Measurements from ENCODE around the gene PYGB.

PYGB gene

DNA sequence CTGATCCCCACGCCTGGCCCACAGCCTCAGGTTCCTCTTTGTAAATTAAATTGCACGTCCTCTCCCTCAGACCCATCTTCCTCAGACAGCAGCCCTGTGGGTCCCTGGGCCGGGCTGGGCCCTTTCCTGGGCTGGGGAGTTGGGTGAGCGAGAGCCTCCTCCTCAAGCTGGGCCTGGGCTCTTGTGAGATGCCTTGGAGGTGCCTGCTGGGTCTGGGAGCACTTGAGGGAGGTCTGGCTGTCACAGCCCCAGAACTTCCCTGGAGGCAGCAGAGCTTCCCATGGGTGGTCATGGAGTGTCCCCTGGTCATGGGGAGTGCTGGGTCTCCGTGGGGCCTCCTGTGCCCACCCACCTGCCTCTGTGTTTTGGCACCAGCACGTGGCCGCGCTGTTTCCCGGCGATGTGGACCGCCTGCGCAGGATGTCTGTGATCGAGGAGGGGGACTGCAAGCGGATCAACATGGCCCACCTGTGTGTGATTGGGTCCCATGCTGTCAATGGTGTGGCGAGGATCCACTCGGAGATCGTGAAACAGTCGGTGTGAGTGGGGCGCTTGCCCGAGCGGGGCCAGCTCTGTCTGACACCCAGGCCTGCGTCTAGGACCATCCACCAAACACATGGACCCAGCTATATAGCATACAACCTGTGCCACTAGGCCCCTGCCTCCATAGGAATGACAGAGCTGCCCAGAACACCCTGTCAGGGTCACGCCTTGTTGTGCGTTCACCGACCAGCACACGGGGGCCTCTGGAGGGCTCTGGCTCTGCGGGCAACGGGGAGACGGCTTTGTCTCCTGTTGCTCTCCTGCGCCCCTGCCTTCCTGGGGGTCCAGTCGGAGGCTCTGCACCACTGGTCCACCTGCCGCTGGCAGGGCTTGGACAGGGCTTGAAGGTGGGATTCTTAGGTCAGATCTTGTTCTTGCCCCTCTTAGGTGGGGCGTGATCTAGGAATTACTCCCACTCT, 33.0 kb downstream of the PYGB start:
- no peak overlapping the region for H3K4me3 ChIP-seq (ENCODE audit: low read depth, low read length)

DNA sequence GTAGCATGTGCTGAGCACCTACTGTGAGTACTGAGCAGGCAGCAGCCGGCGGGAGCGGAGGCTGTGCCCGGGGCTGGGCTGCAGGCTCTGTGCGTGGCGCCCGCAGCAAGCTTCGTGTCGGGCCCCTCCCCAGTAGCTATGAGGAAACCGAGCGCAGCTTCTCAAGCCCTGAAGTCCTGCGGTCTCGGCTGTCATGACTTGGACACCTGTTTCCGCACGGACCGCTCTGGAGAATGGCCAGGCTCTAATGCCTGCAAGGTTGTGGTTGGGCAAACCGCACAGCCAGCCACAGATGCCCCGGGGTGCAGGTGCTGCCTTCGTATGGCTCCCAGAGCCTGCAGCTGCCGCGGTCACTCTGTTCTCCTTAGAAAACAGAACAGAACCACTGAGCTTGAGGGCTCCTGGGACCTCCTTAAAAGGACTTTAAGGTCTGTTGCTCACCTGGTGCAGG, 33.7 kb downstream of the PYGB start:
- H3K4me3 ChIP-seq (ENCODE audit: low read depth, low read length) = no peak overlapping the region

DNA sequence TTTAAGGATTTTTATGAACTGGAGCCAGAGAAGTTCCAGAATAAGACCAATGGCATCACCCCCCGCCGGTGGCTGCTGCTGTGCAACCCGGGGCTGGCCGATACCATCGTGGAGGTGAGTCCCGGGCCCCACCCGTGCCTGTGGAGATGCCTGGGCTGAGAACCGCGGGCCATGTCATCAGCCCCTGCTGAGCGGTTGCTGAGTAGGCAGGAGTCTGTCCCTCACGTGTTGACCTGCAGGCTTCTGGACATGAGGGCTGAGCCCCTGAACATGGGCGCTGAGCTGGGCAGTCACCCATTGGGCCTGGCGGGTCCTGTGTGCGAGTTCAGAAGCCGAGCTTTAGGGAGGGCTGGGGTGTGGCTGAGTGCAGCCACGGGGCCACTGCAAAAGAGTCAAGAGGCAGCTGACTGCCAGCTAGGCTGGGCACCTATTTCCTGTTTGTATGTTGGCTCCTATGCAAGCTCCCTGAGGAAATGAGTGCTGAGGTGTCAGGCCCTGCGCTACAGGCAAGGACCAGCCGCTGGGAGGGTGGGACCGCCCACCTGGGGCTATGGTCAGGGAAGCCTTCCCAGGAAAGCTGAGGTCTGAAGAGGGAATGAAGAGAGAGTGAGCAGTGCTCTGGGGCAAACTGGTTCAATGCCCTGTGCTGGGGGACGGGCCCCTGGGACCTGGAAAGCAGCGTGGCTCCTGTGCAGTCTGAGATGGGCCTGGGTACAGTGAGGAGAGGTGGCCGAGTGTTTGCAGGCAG, 34.3 kb downstream of the PYGB start:
- H3K4me3 ChIP-seq (ENCODE audit: low read depth, low read length) = no peak overlapping the region

- no peak overlapping the region for H3K4me3 ChIP-seq (ENCODE audit: low read depth, low read length)
Measured at GRCh38 chr20:25282796-25283195, 34.9 kb downstream of the PYGB start.

- no peak overlapping the region for H3K4me3 ChIP-seq (ENCODE audit: low read depth, low read length)
Measured at GRCh38 chr20:25283221-25283951, 35.5 kb downstream of the PYGB start.

DNA sequence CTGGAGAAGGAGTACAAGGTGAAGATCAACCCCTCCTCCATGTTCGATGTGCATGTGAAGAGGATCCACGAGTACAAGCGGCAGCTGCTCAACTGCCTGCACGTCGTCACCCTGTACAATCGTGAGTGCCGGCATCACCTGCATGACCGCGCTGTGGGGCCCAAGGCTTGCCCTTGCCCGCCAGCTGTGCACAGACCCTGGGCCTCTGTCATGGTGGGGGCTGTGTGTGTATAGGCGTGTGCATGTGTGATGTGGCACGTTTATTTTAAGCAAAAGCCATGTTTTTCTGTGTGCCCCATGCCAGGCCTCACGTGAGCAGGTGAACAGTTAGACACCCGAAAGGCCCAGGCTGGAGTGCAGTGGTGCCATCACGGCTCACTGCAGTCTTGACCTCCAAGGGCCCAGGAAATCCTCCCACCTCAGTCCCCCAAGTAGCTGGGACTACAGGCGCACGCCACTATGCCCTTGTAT, 36.3 kb downstream of the PYGB start:
- no peak overlapping the region for H3K4me3 ChIP-seq (ENCODE audit: low read depth, low read length)

DNA sequence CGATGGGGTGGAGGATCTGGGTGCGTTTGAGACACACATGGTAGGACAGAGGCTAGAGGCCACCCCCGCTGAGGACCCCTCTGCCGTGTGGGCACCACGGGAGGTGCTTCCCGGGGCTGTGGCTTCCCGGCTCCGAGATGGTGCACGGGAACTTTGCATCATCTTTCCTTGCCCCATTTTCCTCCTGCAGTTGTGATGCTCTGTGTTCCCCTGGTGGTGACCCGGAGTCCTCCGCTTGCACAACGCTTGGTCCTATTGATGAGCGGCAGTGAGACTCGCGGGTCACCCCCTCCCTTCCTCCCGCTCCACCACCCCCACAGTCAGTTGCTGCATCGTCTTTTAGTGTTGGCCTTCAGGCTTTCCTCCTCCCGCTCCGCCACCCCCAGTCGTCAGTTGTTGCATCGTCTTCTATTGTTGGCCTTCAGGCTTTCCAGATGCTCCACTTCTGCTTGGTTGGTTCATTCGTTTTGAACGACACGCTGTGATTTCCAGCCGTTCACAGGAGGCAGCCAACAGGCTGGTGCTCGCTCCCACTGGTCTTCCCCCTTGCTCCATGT, 37.3 kb downstream of the PYGB start:
- H3K4me3 ChIP-seq (ENCODE audit: low read depth, low read length) = no peak overlapping the region

- no peak overlapping the region for H3K4me3 ChIP-seq (ENCODE audit: low read depth, low read length)
Measured at GRCh38 chr20:25285856-25286798, 38.2 kb downstream of the PYGB start.

- H3K4me3 ChIP-seq (ENCODE audit: low read depth, low read length) = no peak overlapping the region
Measured at GRCh38 chr20:25286917-25287316, 39.0 kb downstream of the PYGB start.

- H3K4me3 ChIP-seq (ENCODE audit: low read depth, low read length) = no peak overlapping the region
Measured at GRCh38 chr20:25287631-25288290, 39.9 kb downstream of the PYGB start.

DNA sequence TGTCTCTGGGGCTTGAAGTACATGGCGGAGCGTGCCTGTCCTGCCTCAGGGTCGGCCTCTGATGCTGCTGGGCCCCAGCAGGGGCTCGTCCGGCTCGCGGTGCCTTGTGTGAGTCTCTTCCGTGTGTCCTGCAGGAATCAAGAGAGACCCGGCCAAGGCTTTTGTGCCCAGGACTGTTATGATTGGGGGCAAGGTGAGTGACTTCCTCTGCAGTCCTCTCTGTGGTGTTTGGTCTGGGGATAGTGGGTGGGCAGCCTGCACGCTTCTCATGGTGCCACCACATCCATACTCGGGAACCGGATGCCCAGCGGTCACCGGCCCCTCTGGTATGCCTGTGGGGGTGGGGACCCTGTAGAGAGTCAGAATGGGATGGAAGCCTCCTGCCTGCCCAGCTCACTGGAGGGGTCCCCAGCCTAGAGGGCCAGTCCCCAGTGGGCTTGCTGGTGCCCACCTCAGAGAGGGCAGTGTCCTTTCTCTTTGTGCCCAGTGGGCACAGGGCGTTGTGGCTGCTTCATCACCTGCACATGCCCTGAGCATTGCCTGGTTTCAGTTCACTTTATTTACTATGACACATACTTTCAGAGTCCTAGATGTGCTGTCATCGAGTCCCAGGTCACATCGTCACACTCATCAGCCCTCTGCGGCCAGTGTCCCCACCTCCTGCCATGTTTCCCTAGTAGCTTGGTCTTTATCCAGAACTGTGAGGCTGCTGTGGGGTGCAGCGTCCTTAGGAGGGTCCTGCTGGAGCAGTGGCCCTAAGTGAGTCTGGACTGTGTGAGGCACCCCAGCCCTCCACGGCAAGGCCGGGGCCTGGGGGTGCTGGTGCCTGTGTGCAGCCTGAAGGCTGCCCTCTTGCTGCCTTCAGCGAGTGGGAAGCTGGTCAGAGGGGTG, 40.7 kb downstream of the PYGB start:
- H3K4me3 ChIP-seq (ENCODE audit: low read depth, low read length) = no peak overlapping the region

- no peak overlapping the region for H3K4me3 ChIP-seq (ENCODE audit: low read depth, low read length)
Measured at GRCh38 chr20:25289886-25290597, 42.2 kb downstream of the PYGB start.

DNA sequence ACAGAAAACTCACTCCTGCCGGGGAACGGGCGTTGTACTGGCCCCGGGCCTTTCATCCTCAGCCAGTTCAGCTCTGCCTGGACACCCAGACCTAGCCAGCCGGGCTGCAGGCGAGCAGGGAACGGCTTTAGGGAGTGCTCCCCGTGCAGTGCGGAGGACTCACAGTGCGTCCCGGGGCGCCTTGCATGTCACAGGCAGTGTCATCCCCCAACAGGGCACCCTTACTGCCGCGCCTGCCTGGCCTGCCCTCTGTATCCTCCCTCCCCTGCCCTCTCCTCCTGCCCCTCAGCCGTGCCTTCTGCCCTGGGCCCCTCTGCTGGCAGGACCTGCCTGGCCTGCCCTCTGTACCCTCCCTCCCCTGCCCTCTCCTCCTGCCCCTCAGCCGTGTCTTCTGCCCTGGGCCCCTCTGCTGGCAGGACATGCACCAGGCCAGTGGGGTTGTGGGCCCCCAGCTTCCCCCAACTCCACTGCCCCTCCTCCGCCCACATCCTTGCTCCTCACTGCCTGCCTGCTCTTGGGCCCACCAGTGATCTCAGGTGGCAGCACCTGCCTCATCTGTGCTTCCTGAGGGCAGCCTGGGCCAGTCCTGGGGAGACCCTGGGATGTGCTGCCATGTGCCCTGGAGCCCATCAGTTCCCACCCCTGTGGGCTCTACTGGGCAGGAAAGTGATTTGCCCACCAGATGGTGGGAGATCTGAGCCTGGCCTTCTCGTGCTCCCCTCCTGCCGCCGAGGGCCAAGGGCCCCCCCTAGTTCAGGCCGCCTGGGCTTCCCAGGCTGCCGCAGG, 43.0 kb downstream of the PYGB start:
- H3K4me3 ChIP-seq (ENCODE audit: low read depth, low read length) = no peak overlapping the region

DNA sequence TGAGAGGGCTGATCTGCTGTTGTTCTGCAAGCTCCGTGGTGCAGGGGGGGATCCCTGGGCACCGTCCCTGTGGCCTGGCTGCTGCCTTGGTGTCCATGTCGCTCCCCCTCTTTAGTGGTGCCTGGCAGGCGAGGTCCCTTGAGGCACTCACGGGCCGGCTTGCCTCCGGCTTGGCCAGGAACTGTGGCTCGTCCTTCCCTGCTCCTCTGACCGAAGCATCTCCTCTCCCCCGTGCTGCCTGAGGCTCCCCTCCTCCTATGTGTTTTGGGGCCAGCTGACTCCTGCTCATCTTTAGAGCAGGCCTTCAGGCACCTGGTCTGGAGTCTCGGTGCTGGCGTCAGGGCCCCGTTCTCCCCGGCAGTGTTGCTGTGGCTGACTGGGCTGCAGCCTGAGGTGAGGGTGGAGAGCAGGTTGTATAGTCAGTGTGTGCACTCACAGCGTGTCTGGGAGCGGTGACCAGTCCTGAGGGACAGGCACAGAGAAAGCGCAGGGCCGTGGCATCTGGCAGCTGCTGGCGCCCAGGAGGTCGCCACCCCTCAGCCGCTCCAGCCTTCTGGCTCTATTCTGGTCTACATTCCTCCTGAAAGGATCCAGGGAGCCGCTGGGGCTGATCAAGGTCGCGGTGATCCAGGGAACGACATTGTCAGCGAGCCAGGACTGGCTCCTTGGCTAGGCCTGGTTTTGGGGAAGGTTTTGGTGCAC, 43.7 kb downstream of the PYGB start:
- no peak overlapping the region for H3K4me3 ChIP-seq (ENCODE audit: low read depth, low read length)

DNA sequence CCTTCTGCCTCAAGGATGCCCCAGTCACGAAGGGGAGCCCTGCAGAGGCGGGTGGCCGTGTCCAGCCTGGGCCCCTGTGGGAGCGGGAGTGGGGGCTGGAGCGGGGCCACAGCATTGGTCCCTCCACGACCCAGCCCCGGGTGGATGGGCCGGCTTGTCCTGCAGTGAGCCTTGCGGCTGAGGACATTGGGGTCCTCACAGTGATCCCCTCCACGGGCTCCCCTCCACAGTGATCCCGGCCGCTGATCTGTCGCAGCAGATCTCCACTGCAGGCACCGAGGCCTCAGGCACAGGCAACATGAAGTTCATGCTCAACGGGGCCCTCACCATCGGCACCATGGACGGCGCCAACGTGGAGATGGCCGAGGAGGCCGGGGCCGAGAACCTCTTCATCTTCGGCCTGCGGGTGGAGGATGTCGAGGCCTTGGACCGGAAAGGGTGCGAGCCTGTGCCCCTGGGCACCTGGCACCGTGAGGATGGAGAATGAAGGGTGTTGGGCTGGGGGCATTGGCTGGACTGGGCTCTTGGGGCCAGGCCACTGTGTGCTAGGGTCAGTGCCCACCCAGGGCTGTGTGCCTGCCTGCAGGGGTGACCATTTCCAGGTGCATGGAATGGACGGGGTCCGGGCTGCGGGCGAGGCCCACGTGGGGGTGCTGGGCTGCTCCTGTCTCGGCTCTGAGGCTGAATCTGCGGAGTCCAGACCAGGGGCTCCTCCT, 44.4 kb downstream of the PYGB start:
- H3K4me3 ChIP-seq (ENCODE audit: low read depth, low read length) = no peak overlapping the region

DNA sequence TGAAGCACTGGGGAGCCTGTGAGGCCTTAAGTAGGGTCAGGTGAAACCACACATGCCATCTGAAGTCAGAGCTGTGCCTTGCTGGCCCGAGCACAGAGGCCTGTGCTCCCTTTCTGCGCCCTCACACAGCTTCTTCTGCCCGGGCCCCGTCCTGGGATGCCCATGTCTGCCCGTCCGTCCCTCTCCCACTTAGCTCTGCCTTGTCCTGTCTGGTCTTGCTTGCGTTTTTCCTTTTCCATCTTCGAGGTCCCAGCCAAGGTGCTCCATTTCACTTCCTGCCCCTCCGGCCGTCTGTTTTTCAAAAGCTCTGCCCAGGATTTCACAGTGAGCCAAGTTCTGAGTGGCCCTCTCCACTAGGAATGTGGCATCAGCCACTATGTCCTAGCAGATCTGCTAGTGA, 45.6 kb downstream of the PYGB start:
- H3K4me3 ChIP-seq (ENCODE audit: low read depth, low read length) = no peak overlapping the region

Data from iPS-11a (cell line).